IMR-90 (cell line): Measurements from ENCODE around the gene PTPRG. TPM values are rescaled to one million over a fixed set of nuclear protein-coding genes. Genes with fewer than 3 reads are reported as not detected.

Source experiments
- ATAC-seq: fragments of 200-7000 bp; cut with Tn5 transposase; 2 replicates; pipeline ENCODE4 v1.9.1; 2020; ENCODE audit warnings: low read depth, mild to moderate bottlenecking, moderate library complexity
- BruUV-seq: library from RNA; stranded (reverse); fragments of 400-500 nt; replicated peaks from 2 replicates; lab custom pipeline; 2021; lab: Mats Ljungman, UMichigan
- CTCF ChIA-PET: fragments of 300-600 bp; formaldehyde crosslinking; extraction: SDS; loops from one replicate; lab custom pipeline; 2021; ENCODE audit warnings: antibody characterized with exemption; lab: Yijun Ruan, JAX
- POLR2A ChIA-PET: fragments of 300-600 bp; sonication (Branson Sonifier 250); formaldehyde crosslinking; loops from one replicate; lab custom pipeline; 2022; ENCODE audit warnings: antibody characterized with exemption; ENCODE audit not compliant: unreplicated experiment; lab: Charles Lee
- DNase-seq: peaks from one replicate; pipeline ENCODE4 v3.0.0; 2013
- H2AFZ ChIP-seq: replicated peaks from 2 replicates; pipeline ENCODE3; 2013; ENCODE audit warnings: low read length, mild to moderate bottlenecking; ENCODE audit not compliant: poor library complexity
- H2AK5ac ChIP-seq: 2 replicates; pipeline ENCODE4 v1.6.1; 2013; ENCODE audit warnings: low read depth, low read length, inconsistent platforms
- H2AK9ac ChIP-seq: replicated peaks from 2 replicates; pipeline ENCODE3; 2013; ENCODE audit warnings: mild to moderate bottlenecking, low read depth, low read length, moderate library complexity; ENCODE audit not compliant: poor library complexity
- H2BK120ac ChIP-seq: 2 replicates; pipeline ENCODE4 v1.6.1; 2013; ENCODE audit warnings: low read depth, low read length, inconsistent platforms
- H2BK15ac ChIP-seq: 3 replicates; pipeline ENCODE4 v1.6.1; 2013; ENCODE audit warnings: low read depth, low read length, inconsistent platforms
- H2BK20ac ChIP-seq: 2 replicates; pipeline ENCODE4 v1.6.1; 2013; ENCODE audit warnings: low read depth, mild to moderate bottlenecking, inconsistent platforms, low read length, moderate library complexity
- H2BK5ac ChIP-seq: 2 replicates; pipeline ENCODE4 v1.6.1; 2013; ENCODE audit warnings: mild to moderate bottlenecking, low read depth, low read length, inconsistent platforms; ENCODE audit not compliant: poor library complexity, severe bottlenecking
- H3K14ac ChIP-seq: replicated peaks from 2 replicates; pipeline ENCODE4 v1.6.1; 2013; ENCODE audit warnings: low read depth, low read length, inconsistent platforms
- H3K18ac ChIP-seq: 2 replicates; pipeline ENCODE4 v1.6.1; 2013; ENCODE audit warnings: low read depth, low read length, control low read depth
- H3K23ac ChIP-seq: 2 replicates; pipeline ENCODE4 v1.6.1; 2013; ENCODE audit warnings: low read depth, low read length, inconsistent platforms
- H3K27ac ChIP-seq: 2 replicates; pipeline ENCODE4 v1.5.1; 2013; ENCODE audit warnings: mild to moderate bottlenecking, control low read depth, low read length; ENCODE audit not compliant: insufficient read depth
- H3K27me3 ChIP-seq: 2 replicates; pipeline ENCODE4 v1.6.1; 2013; ENCODE audit warnings: low read length; ENCODE audit not compliant: control insufficient read depth, insufficient read depth
- H3K36me3 ChIP-seq: 2 replicates; pipeline ENCODE4 v1.6.1; 2013; ENCODE audit warnings: low read length, mixed read lengths; ENCODE audit not compliant: control insufficient read depth, insufficient read depth
- H3K4ac ChIP-seq: 2 replicates; pipeline ENCODE4 v1.6.1; 2013; ENCODE audit warnings: low read depth, low read length, inconsistent platforms
- H3K4me1 ChIP-seq: 2 replicates; pipeline ENCODE4 v1.6.1; 2013; ENCODE audit warnings: low read length, mixed read lengths; ENCODE audit not compliant: control insufficient read depth, insufficient read depth
- H3K4me2 ChIP-seq: 2 replicates; pipeline ENCODE4 v1.6.1; 2013; ENCODE audit warnings: low read depth, mild to moderate bottlenecking, control low read depth, low read length, moderate library complexity
- H3K4me3 ChIP-seq: 2 replicates; pipeline ENCODE4 v1.5.1; 2013; ENCODE audit warnings: low read depth, mild to moderate bottlenecking, control low read depth, low read length, moderate library complexity; ENCODE audit not compliant: insufficient read depth
- H3K56ac ChIP-seq: 2 replicates; pipeline ENCODE4 v1.6.1; 2013; ENCODE audit warnings: low read length, inconsistent platforms; ENCODE audit not compliant: insufficient read depth; ENCODE audit errors: extremely low read depth
- H3K79me1 ChIP-seq, 2 experiments: 2 replicates each; pipeline ENCODE4 v1.6.1; 2013; ENCODE audit warnings: low read length in 2 of 2, inconsistent platforms in 1 of 2, low read depth in 1 of 2
- H3K9ac ChIP-seq: 2 replicates; pipeline ENCODE4 v1.6.1; 2013; ENCODE audit warnings: low read depth, low read length, control low read depth
- H3K9me1 ChIP-seq: 2 replicates; pipeline ENCODE4 v1.6.1; 2013; ENCODE audit warnings: low read length, inconsistent platforms; ENCODE audit not compliant: insufficient read depth
- H3K9me3 ChIP-seq: 2 replicates; pipeline ENCODE4 v1.6.1; 2013; ENCODE audit warnings: low read length; ENCODE audit not compliant: control insufficient read depth, insufficient read depth
- H4K20me1 ChIP-seq: 2 replicates; pipeline ENCODE4 v1.6.1; 2013; ENCODE audit warnings: low read length, inconsistent platforms; ENCODE audit not compliant: insufficient read depth
- H4K5ac ChIP-seq: 2 replicates; pipeline ENCODE4 v1.6.1; 2013; ENCODE audit warnings: mild to moderate bottlenecking, low read depth, low read length, control low read depth
- H4K8ac ChIP-seq, 2 experiments: 2 replicates each; pipeline ENCODE4 v1.6.1; 2013; ENCODE audit warnings: low read depth in 2 of 2, low read length in 2 of 2, control low read depth in 1 of 2, inconsistent platforms in 1 of 2
- H4K91ac ChIP-seq: 2 replicates; pipeline ENCODE4 v1.6.1; 2013; ENCODE audit warnings: low read depth, low read length, inconsistent platforms; ENCODE audit not compliant: insufficient read depth
- FOS ChIP-seq: fragments of 150-350 bp; IDR thresholded peaks from 2 replicates; pipeline ENCODE4 v1.6.1; 2016; ENCODE audit warnings: low read depth, low read length
- RFX5 ChIP-seq: IDR thresholded peaks from 2 replicates; pipeline ENCODE4 v1.8.0; 2012; ENCODE audit warnings: low read depth, mild to moderate bottlenecking, low read length, moderate library complexity
- WGBS, 2 experiments: methylation state at CpG; one replicate each; pipeline versions ENCODE4 v1.1.5 to v1.1.7; 2013; ENCODE audit warnings: missing lambda C conversion rate in 2 of 2; ENCODE audit not compliant: insufficient read length in 1 of 2; ENCODE audit errors: extremely low coverage in 2 of 2; 5-methylcytosine and 5-hydroxymethylcytosine counted together
- dilution Hi-C: fragments of 300-500 bp; cut with HindIII; formaldehyde crosslinking; loops from one replicate; pipeline ENCODE4 v1.14.3; 2018; ENCODE audit warnings: low sequenced_read_pairs; ENCODE audit not compliant: unreplicated experiment
- in situ Hi-C: fragments of 300-500 bp; cut with MboI; formaldehyde crosslinking; loops from 3 replicates; pipeline ENCODE4 v1.14.3; 2019; ENCODE audit warnings: low sequenced_read_pairs, inconsistent platforms, mixed read lengths
- intact Hi-C: fragments of 100-400 bp; cut with micrococcal nuclease; formaldehyde crosslinking; loops from 2 replicates; pipeline ENCODE4 v1.10.0; 2022
- polyA plus RNA-seq, 3 experiments: library from polyadenylated mRNA; depleted of rRNA; stranded (reverse); fragments of >200 nt; gene quantifications; 2 replicates each; pipeline ENCODE4 v1.2.3, GENCODE V29; 2012; ENCODE audit warnings: low replicate concordance in 1 of 3
- total RNA-seq: library from RNA; depleted of rRNA; stranded (reverse); fragments of >200 nt; gene quantifications from 2 replicates; pipeline ENCODE4 v1.2.3, GENCODE V29; 2012

PTPRG gene
- total and polyA plus RNA-seq, 2 of the 4 experiments (the other 2 are of a cell fraction), result 7.7 to 31.0 TPM

- Histone ChIP-seq H3K27ac (no peak overlapping the region), H2BK120ac (no peak overlapping the region), H3K18ac (peak overlapping the region; percentile 26; the same call in 1 of the 2 replicates), H3K27me3 (no peaks in the 10 kb centered on the region), H3K79me1 (peaks cover 22 to 60% of the 10 kb centered on the region in 2 experiments), H4K5ac (peak overlapping the region; percentile 14; the same call in 1 of the 2 replicates), H3K14ac (no peak overlapping the region), H2AFZ (no peak overlapping the region), H3K4me2 (peak overlapping the region; percentile 30; the same call in 1 of the 2 replicates), H4K8ac (no peak overlapping the region), H3K4me3 (no peak overlapping the region), H2AK5ac (no peak overlapping the region), H2BK5ac (no peak overlapping the region), H3K9ac (no peak overlapping the region), H3K56ac (no peak overlapping the region), H2BK20ac (no peak overlapping the region), H3K36me3 (no peaks in the 10 kb centered on the region), H3K4me1 (peaks cover 5% of the 10 kb centered on the region), H3K9me1 (peaks cover 3% of the 10 kb centered on the region; the same call in 1 of the 2 replicates), H2AK9ac (no peak overlapping the region), H3K4ac (no peak overlapping the region), H4K20me1 (peaks cover 17% of the 10 kb centered on the region), H3K9me3 (no peaks in the 10 kb centered on the region), H4K91ac (no peak overlapping the region), H3K23ac (no peak overlapping the region), H2BK15ac (no peak overlapping the region)
- in situ Hi-C loops (no loop called here), intact Hi-C loops (loop anchor here (5.0 kb wide), 1 partner anchor 164 kb away; the partner anchor contains the start of gene PTPRG), dilution Hi-C loops (no loop called here)
- CTCF ChIA-PET, result no interaction called here
- POLR2A ChIA-PET, result no interaction called here
- ATAC-seq, result peak; percentile 93
- TF ChIP-seq FOS (no peak), RFX5 (no peak)
- WGBS, 2 experiments, result no CpG with 5 or more reads among the region's 5 CpGs
- BruUV-seq, result no TSS peak
- DNase-seq, result peak; percentile 84
Observed at GRCh38 chr3:61725851-61726333, 164.5 kb downstream of the PTPRG start.
